Left ventricle myocardium superior (tissue), 1 donor: Measurements from ENCODE around the gene MAPK8. TPM values are rescaled to one million over a fixed set of nuclear protein-coding genes. Genes with fewer than 3 reads are reported as not detected.
"Not testable (repeated sequence)": the region's sequence is repeated elsewhere in the genome, so short reads cannot be mapped to it uniquely, and the experiment has no call there.

ENCODE experiments used
- ATAC-seq: fragments of 200-7000 bp; cut with Tn5 transposase; one replicate; pipeline ENCODE4 v1.9.1; 2020; ENCODE audit warnings: mild to moderate bottlenecking, moderate library complexity
- DNase-seq: peaks from one replicate; pipeline ENCODE4 v3.0.0-alpha.2; 2020
- intact Hi-C: fragments of 100-400 bp; cut with micrococcal nuclease; formaldehyde crosslinking; loops from one replicate; pipeline ENCODE4 v1.11.0; 2022
- long read RNA-seq: library from polyadenylated mRNA; unstranded; transcript quantifications from one replicate; pipeline ENCODE4 v2.0.0, GENCODE V29; 2021
- total RNA-seq: library from RNA; stranded (reverse); fragmentation: NEBNext Ultra II Directional; extraction: Animal tissue kit (Norgen Biotek cat#: 25700); gene quantifications from one replicate; pipeline ENCODE4 v1.2.1, GENCODE V29; 2021
- donor health status: DM: no; HTN: yes; CAD: no; lungs with severe emphysema.

MAPK8 gene
- 38.4 TPM for total RNA-seq
- long read RNA-seq, partial matches to known transcripts = 0 of 6 reads
- long read RNA-seq, other reads (novel, unspliced or antisense) = 6 of 6 reads

DNA sequence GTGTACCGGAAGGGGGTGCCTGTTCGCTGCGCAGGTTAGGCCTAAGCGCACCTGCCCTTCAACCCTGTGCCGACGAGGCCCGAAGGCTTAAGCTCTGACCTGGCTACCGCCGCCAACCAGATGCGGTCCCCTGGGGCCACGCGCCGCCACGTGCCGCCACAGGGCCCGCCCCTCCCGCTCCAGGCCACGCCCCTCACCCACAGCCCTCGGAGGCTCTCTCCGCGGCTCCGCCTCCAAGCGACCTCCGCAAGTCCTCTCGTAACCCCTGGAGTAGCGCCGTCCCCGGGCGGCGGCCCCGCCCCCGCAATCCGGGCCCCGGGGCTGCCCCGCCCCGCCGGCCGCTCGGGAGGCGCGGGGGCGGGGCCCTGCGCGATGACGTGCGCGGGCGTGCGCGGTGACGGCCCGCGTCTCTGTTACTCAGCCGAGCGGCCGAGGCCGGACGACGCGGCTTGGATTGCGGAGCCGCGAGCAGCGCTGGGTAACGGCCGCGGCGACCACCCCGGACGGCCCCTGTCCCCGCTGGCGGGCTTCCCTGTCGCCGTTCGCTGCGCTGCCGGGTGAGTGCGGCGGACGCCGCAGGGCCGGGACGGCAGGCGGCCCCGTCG lies at the start of gene MAPK8:
MAPK8 (plus strand) TSS at position 413 of the 605 bp plus-strand sequence. CDS start 94,984 bp downstream, outside the sequence.
- ATAC-seq (peak; percentile 95), DNase-seq (peak; percentile 96)
- intact Hi-C loops = no loop called here

DNA sequence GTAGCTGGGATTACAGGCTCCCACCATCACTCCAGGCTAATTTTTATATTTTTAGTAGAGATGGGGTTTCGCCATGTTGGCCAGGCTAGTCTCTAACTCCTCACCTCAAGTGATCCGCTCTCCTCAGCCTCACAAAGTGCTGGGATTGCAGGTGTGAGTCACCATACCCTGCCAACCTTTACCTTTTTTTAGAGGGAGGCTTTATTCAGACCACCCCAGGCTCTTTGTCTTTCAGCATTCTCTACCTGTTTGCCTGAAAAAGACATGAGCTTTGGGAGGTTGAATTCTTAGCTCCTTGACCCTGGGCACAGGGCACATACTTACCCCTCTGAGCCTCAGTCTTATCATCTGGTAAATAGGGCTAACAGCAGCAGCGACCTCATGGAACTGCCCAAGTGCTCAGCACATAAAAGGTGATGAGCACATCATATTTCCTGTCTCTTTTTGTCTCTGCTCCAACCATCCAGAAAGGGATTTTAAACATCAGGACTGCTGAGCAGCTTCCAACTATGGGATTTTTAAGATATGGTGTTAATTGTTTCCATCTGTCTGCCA lies 49.0 kb upstream of the MAPK8 start:
- intact Hi-C loops = no loop called here
- ATAC-seq (no peak), DNase-seq (no peak)

DNA sequence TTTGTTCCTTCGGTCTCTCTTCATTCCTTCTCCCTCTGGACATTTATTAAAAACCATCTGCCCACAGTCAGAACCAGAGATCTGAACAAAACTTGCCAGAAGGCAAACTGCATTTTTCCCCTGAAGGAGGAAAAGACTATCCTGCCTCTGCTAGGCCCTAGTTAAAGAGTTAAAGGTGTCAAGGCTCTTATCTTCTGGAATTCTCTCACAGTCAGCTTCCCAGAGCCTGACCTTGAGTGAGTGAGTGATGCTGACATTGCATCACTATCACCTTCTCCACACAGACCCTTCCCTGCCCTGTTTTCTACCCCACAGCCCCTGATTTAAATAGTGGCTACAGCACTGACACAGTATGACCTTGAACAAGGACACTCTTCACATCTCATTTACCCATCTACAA lies 48.4 kb upstream of the MAPK8 start:
- peak; percentile 22 for ATAC-seq
- intact Hi-C loops = no loop called here
- no peak for DNase-seq

DNA sequence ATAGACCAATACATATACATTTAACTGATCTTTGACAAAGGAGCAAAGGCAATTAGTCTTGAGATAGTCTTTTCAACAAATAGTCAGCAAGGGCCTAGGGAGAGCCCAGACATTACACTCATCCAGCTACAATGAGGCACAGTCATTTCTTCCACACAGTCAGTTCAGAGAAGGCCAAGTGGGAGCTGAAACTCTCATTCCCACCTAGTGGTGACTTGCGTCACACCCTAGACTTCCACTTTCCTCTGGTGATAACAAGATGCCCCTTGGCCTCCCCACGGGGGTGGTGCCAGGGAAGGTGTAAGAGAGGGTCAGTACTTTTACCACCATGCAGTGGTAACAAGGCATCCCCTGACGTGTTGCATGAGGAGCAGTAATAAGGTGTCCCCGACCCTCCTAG lies 39.9 kb upstream of the MAPK8 start:
- DNase-seq = no peak
- intact Hi-C loops = no loop called here
- ATAC-seq = no peak

DNA sequence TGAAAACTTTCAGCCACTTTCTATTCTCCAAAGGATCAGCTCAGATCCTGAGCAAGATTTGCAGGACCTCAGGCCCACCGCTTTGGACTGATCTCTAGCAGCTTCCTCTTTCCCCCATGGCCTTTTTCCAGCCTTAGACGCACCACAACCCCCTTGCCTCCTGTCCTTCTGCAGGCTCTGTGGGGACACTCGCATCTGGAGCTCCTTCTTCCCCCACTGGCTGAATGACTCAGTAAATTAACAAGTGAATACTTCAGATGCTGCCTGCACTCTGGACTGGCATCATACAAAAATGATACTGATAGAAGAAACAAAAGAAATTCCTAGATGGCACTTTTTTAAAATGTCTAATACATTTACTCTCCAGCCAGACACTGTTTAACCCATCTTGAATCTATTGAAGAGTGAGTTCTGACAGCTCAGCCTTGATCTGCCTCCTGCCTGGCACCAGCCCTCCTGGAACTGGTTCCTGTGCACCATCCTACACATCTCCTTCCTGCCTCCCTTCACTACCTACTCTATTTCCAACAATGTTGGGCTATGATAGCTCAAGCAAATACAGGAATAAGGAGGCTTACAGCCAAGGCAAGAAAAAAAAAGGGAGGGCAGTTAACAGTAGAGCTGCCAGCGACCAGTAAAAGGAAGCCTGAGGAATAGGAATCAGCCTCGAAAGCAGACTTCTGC lies 35.3 kb upstream of the MAPK8 start:
- intact Hi-C loops = no loop called here
- DNase-seq (no peak), ATAC-seq (no peak)

GRCh38 chr10:48272682-48273081 lies 33.8 kb upstream of the MAPK8 start:
- DNase-seq (no peak), ATAC-seq (no peak)
- intact Hi-C loops = no loop called here

DNA sequence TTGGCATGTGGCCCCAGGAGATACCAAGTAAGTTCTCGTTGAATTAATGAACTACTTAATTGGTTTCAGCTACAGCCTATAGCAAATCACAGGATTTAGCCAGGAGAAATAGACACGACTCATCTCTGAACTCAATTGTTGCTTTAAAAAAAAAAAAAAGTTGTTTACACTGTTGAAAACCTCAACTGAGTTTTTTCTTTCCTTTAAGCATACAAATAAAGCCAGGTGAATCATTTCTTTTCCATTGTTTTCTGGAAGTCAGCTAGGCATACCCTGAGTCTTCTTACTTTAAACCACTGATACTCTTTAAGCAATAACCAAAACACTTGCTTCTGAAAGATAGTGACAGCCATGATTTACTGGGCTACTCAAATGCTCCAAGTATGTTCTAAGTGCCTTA lies 32.7 kb upstream of the MAPK8 start:
- ATAC-seq = no peak
- DNase-seq = no peak
- intact Hi-C loops = no loop called here

DNA sequence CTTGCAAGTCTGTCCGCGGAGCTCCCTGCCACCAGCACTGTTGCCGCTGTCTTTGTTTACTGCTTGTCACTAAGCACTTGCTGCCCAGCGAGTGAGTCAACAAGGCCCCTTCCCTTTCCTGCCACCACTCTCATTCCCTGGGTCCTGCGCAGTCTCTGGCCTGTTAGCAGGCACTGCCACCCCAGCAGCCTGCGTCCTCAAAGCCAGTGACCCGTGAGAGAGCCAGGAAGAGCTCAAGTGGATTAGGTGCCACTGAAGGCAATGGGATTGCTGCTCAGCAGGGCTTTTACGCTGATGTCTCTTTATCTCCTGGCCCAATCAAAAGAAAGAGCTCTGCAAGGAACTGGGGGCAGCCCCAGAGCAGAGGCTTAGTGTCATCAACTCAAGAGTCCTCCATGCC lies 31.8 kb upstream of the MAPK8 start, which contains the start of gene FRMPD2:
FRMPD2 (minus strand) TSS at position 61 of the 400 bp plus-strand sequence. CDS start 129 bp downstream, outside the sequence.
- intact Hi-C loops = no loop called here
- DNase-seq (no peak), ATAC-seq (no peak)

- intact Hi-C loops = no loop called here
- ATAC-seq (no peak), DNase-seq (no peak)
Measured at GRCh38 chr10:48277093-48277492, 29.4 kb upstream of the MAPK8 start.

- intact Hi-C loops = no loop called here
- ATAC-seq (no peak), DNase-seq (no peak)
Measured at GRCh38 chr10:48279081-48279751, 27.3 kb upstream of the MAPK8 start.

GRCh38 chr10:48281697-48282096 lies 24.8 kb upstream of the MAPK8 start:
- DNase-seq, intact Hi-C loops, ATAC-seq: not testable (repeated sequence)

DNA sequence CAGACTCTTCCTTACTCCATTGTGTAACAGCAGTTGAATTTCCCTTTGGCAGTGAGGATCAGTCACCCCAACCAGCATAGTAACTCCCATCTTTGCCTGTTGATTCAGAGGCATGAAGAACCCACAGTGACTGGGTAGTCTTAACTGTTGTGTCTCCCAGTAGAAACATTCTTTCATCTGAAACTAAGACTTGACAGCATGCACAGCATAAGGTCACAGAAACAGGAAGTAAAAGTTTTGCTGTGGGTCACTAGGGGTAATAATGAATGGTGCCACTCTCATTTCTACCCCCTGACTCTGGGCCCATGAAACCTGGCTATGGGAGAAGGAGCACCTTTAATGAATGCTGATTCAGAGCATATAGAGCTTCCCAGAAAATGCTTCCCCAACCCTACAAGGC lies 23.6 kb upstream of the MAPK8 start:
- DNase-seq = no peak
- intact Hi-C loops = no loop called here
- ATAC-seq = no peak

DNA sequence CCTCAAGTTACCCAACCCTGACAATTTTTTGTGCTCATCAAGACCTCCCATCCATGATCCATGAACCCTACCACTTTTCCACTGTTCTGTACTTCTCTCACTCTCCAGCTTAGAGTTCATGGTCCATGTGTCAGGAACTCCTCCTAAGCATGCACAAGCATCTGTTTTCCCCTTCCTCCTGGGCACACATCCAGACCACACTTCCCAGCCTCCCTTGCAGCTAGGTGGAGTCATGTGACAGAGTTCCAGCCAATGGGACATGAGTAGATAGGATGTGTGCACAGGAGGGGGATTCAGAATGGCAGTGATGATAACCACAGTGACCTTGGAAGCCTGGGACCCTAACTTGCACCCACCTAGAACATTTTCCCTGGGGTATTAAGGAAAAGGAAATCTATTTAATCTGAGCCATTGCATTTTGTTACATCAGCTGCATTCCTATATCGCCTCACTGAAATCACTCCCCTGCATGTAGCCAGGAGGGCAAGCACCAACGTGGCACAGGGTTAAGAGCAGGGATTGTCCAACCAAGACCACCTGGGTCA lies 22.4 kb upstream of the MAPK8 start:
- no peak for DNase-seq
- no peak for ATAC-seq
- intact Hi-C loops = no loop called here

- intact Hi-C loops = no loop called here
- DNase-seq = no peak
- ATAC-seq = no peak
Measured at GRCh38 chr10:48284811-48285210, 21.7 kb upstream of the MAPK8 start.

DNA sequence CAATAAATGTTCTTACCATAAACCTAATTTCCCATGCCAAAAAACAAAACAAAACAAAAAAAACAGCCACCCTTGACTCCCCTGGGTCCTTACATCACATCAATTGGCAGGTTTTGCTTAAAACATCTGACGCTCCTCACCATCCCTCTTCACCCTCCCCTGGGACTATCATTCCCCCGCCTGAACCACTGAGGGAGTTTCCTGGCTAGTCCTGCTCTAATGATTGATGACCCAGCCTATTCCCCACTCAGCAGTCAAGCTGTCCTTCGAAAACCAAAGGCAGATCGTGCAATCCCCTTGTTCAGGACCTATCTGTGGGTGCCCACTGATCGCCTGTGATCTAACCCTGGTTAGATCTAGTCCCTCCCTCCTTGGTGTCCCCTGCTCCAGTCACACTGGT lies 20.8 kb upstream of the MAPK8 start:
- no peak for ATAC-seq
- intact Hi-C loops = no loop called here
- DNase-seq = no peak

- no peak for ATAC-seq
- DNase-seq = no peak
- intact Hi-C loops = no loop called here
Measured at GRCh38 chr10:48286356-48286755, 20.1 kb upstream of the MAPK8 start.

GRCh38 chr10:48287417-48288391 lies 18.8 kb upstream of the MAPK8 start:
- intact Hi-C loops = no loop called here
- peak; percentile 73 for DNase-seq
- peak; percentile 89 for ATAC-seq

DNA sequence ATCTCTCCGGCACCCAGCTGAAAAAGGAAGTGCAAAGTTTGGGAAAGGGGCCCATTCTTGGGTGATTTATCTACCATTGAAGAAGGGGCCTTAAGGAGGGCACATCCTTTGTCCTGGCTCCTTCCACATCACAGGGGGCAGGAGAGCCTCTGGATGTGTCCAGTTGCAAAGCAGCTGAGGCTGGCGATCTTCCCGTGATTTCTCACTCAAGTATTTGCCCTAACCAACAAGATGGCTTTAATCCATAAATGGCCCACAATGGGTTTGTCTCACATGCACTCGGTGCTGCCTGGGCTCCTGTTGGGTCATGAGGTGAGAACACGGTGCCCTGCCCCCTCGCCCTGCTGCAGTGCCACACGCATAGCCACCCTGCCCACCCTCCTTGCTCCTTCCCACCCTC lies 17.8 kb upstream of the MAPK8 start:
- no peak for ATAC-seq
- intact Hi-C loops = no loop called here

More for the DNA sequence above, 17.8 kb upstream of the MAPK8 start:
- no peak for DNase-seq
